Stomach (tissue), 4 donors: ENCODE data around the gene MMP10.

Experiments
- EP300 ChIP-seq: sonication (generic); formaldehyde crosslinking; IDR thresholded peaks from one replicate; pipeline ENCODE4 v1.6.1; 2017; ENCODE audit warnings: antibody characterized with exemption
- POLR2A ChIP-seq, 4 donors: fragments of 450-650 bp; IDR thresholded peaks; one replicate each; pipeline ENCODE4 v1.6.1; 2016; ENCODE audit warnings: antibody characterized with exemption in 4 of 4, control low read depth in 2 of 4, mild to moderate bottlenecking in 1 of 4, moderate library complexity in 1 of 4
- TF ChIP-seq, protein P1 (sequence below), 7 experiments: fragments of 450-650 bp in 4 of 7; fragments of 200-600 bp in 3 of 7; sonication (generic) in 3 of 7; IDR thresholded peaks; one replicate each; pipeline ENCODE4 v1.5.1; 2016 to 2019; ENCODE audit warnings: antibody characterized with exemption in 7 of 7, control low read depth in 2 of 7, mild to moderate bottlenecking in 1 of 7

DNA sequence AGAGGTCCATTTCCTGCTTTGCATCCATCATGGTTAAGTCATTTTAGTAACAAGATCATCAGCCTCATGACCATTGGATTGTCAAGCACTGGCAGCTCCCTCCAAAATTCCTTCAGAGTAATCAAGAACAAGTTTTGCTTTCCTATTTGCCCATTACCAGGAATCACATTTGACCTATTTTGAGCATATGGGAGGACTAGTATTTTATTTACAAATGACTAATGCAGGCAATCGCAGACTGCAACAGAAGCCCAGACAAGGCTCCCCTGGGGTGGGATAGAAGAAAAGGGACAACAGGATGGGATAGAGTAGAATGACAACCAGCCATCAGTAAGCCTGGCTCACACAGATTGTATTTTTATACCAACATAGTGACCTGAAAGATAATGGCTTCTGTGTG lies 9.1 kb downstream of the MMP10 start:
- TF ChIP-seq POLR2A (IDR thresholded peaks at IDR 0.05), result no peak
- TF ChIP-seq, protein P1, sequence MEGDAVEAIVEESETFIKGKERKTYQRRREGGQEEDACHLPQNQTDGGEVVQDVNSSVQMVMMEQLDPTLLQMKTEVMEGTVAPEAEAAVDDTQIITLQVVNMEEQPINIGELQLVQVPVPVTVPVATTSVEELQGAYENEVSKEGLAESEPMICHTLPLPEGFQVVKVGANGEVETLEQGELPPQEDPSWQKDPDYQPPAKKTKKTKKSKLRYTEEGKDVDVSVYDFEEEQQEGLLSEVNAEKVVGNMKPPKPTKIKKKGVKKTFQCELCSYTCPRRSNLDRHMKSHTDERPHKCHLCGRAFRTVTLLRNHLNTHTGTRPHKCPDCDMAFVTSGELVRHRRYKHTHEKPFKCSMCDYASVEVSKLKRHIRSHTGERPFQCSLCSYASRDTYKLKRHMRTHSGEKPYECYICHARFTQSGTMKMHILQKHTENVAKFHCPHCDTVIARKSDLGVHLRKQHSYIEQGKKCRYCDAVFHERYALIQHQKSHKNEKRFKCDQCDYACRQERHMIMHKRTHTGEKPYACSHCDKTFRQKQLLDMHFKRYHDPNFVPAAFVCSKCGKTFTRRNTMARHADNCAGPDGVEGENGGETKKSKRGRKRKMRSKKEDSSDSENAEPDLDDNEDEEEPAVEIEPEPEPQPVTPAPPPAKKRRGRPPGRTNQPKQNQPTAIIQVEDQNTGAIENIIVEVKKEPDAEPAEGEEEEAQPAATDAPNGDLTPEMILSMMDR (IDR thresholded peaks at IDR 0.05), result no peak
- no peak for TF ChIP-seq EP300
